H1 (cell line): ENCODE results near the gene SH3BP2. TPM values are rescaled to one million over a fixed set of nuclear protein-coding genes. Genes with fewer than 3 reads are reported as not detected.

Experiments
- CTCF ChIA-PET: fragments of 300-600 bp; sonication (Branson Sonifier 250); formaldehyde crosslinking; loops from one replicate; lab custom pipeline; 2021; ENCODE audit not compliant: partially characterized antibody; lab: Charles Lee
- POLR2A ChIA-PET: fragments of 300-600 bp; sonication (Branson Sonifier 250); formaldehyde crosslinking; loops from one replicate; lab custom pipeline; 2021; ENCODE audit warnings: inconsistent platforms; ENCODE audit not compliant: partially characterized antibody; lab: Charles Lee
- DNase-seq, 2 experiments: peaks; one replicate each; pipeline versions ENCODE4 v3.0.0 to v3.0.0-alpha.2; 2010 to 2022; ENCODE audit warnings: low spot score in 2 of 2, low read depth in 1 of 2, mixed read lengths in 1 of 2
- FAIRE-seq: peaks from 2 replicates; lab custom pipeline; 2011; peaks lifted over from hg19 to GRCh38; lab: Jason Lieb, UNC
- H2AFZ ChIP-seq: 2 replicates; pipeline ENCODE4 v1.8.1; 2012; ENCODE audit warnings: low read length, inconsistent platforms
- H2AK5ac ChIP-seq: 2 replicates; pipeline ENCODE4 v1.6.1; 2013; ENCODE audit warnings: low read depth, low read length
- H2BK120ac ChIP-seq: replicated peaks from 2 replicates; pipeline ENCODE3; 2013; ENCODE audit warnings: low read depth, low read length, inconsistent platforms
- H2BK12ac ChIP-seq: 2 replicates; pipeline ENCODE4 v1.6.1; 2013; ENCODE audit warnings: low read depth, low read length
- H2BK15ac ChIP-seq: 2 replicates; pipeline ENCODE4 v1.6.1; 2013; ENCODE audit warnings: low read length
- H2BK20ac ChIP-seq: 2 replicates; pipeline ENCODE4 v1.6.1; 2013; ENCODE audit warnings: low read length
- H2BK5ac ChIP-seq: 2 replicates; pipeline ENCODE4 v1.6.1; 2013; ENCODE audit warnings: low read depth, low read length
- H3K14ac ChIP-seq: 2 replicates; pipeline ENCODE4 v1.6.1; 2013; ENCODE audit warnings: inconsistent platforms; ENCODE audit not compliant: insufficient read length
- H3K18ac ChIP-seq: 2 replicates; pipeline ENCODE4 v1.6.1; 2013; ENCODE audit warnings: low read length; ENCODE audit errors: extremely low read depth
- H3K23ac ChIP-seq: 2 replicates; pipeline ENCODE4 v1.6.1; 2013; ENCODE audit warnings: inconsistent platforms; ENCODE audit not compliant: insufficient read length
- H3K23me2 ChIP-seq: 2 replicates; pipeline ENCODE4 v1.6.1; 2013; ENCODE audit warnings: low read depth, low read length
- H3K27ac ChIP-seq: 2 replicates; pipeline ENCODE4 v1.6.1; 2011; ENCODE audit warnings: low read depth, low read length, inconsistent platforms
- H3K27me3 ChIP-seq, 4 experiments: replicated peaks in 1 of 4; 1 replicate in 1 of 4; 2 replicates in 3 of 4; pipeline versions ENCODE4 v1.6.1 to v1.8.1; 2011 to 2013; ENCODE audit warnings: low read length in 3 of 4, mild to moderate bottlenecking in 3 of 4, inconsistent platforms in 2 of 4, mixed read lengths in 2 of 4, moderate library complexity in 1 of 4; ENCODE audit not compliant: control insufficient read depth in 3 of 4, insufficient read depth in 3 of 4; ENCODE audit errors: extremely low read depth in 1 of 4
- H3K36me3 ChIP-seq, 4 experiments: 2 replicates each; pipeline versions ENCODE4 v1.6.1 to v1.8.1; 2011 to 2013; ENCODE audit warnings: mild to moderate bottlenecking in 4 of 4, low read length in 3 of 4, moderate library complexity in 2 of 4, control low read depth in 1 of 4, inconsistent platforms in 1 of 4; ENCODE audit not compliant: insufficient read depth in 4 of 4, control insufficient read depth in 2 of 4
- H3K4ac ChIP-seq: replicated peaks from 2 replicates; pipeline ENCODE3; 2013; ENCODE audit warnings: low read length, low read depth, mixed read lengths, inconsistent platforms; ENCODE audit not compliant: insufficient read length
- H3K4me1 ChIP-seq, 4 experiments: replicated peaks in 1 of 4; 1 replicate in 1 of 4; 2 replicates in 3 of 4; pipeline versions ENCODE4 v1.6.1 to v1.8.1; 2011 to 2013; ENCODE audit warnings: low read length in 3 of 4, inconsistent platforms in 2 of 4, mixed read lengths in 1 of 4; ENCODE audit not compliant: insufficient read depth in 4 of 4, control insufficient read depth in 3 of 4
- H3K4me2 ChIP-seq, 2 experiments: 2 replicates each; pipeline versions ENCODE4 v1.6.1 to v1.8.1; 2011 to 2013; ENCODE audit warnings: low read depth in 2 of 2, low read length in 2 of 2, control low read depth in 1 of 2, inconsistent platforms in 1 of 2, mild to moderate bottlenecking in 1 of 2; ENCODE audit not compliant: insufficient read depth in 1 of 2
- H3K4me3 ChIP-seq, 4 experiments: fragments of 200-600, 300-600 bp in 1 of 4; sonication (generic), shearing (Covaris generic), sonication (Bioruptor Twin) in 1 of 4; 2 replicates each; pipeline versions ENCODE4 v1.5.1 to v1.8.1; 2011 to 2016; ENCODE audit warnings: low read length in 4 of 4, low read depth in 3 of 4, control low read depth in 2 of 4, inconsistent platforms in 2 of 4, mild to moderate bottlenecking in 2 of 4, mixed read lengths in 1 of 4, moderate library complexity in 1 of 4; ENCODE audit not compliant: insufficient read depth in 2 of 4; ENCODE audit errors: extremely low read depth in 1 of 4
- H3K56ac ChIP-seq: replicated peaks from 2 replicates; pipeline ENCODE3; 2013; ENCODE audit warnings: low read depth, mild to moderate bottlenecking, mixed read lengths, low read length, inconsistent platforms; ENCODE audit not compliant: insufficient read length
- H3K79me1 ChIP-seq: 2 replicates; pipeline ENCODE4 v1.6.1; 2013; ENCODE audit warnings: low read depth, low read length, control low read depth
- H3K79me2 ChIP-seq, 2 experiments: 2 replicates each; pipeline versions ENCODE4 v1.6.1 to v1.8.1; 2012 to 2013; ENCODE audit warnings: low read length in 2 of 2, mild to moderate bottlenecking in 2 of 2, inconsistent platforms in 1 of 2; ENCODE audit not compliant: insufficient read depth in 2 of 2, control insufficient read depth in 1 of 2
- H3K9ac ChIP-seq, 4 experiments: replicated peaks in 1 of 4; 1 replicate in 1 of 4; 2 replicates in 3 of 4; pipeline versions ENCODE4 v1.6.1 to v1.8.1; 2011 to 2013; ENCODE audit warnings: low read depth in 3 of 4, low read length in 3 of 4, control low read depth in 2 of 4, mild to moderate bottlenecking in 2 of 4, moderate library complexity in 2 of 4, inconsistent platforms in 1 of 4; ENCODE audit errors: extremely low read depth in 1 of 4
- H3K9me3 ChIP-seq, 2 experiments: 2 replicates each; pipeline versions ENCODE4 v1.6.1 to v1.8.1; 2012 to 2013; ENCODE audit warnings: mild to moderate bottlenecking in 2 of 2, moderate library complexity in 2 of 2, control low read depth in 1 of 2, inconsistent platforms in 1 of 2, low read depth in 1 of 2, low read length in 1 of 2, mixed read lengths in 1 of 2; ENCODE audit not compliant: insufficient read depth in 2 of 2
- H4K20me1 ChIP-seq, 2 experiments: replicated peaks in 1 of 2; 2 replicates each; pipeline versions ENCODE3 to v1.8.1; 2011 to 2013; ENCODE audit warnings: inconsistent platforms in 2 of 2, low read length in 2 of 2, mild to moderate bottlenecking in 1 of 2; ENCODE audit not compliant: insufficient read depth in 2 of 2, control insufficient read depth in 1 of 2
- H4K5ac ChIP-seq: 2 replicates; pipeline ENCODE4 v1.6.1; 2013; ENCODE audit warnings: low read length, low read depth, mixed read lengths, inconsistent platforms; ENCODE audit not compliant: insufficient read length
- H4K8ac ChIP-seq: 2 replicates; pipeline ENCODE4 v1.8.0; 2013; ENCODE audit warnings: mild to moderate bottlenecking, moderate library complexity, low read length, inconsistent platforms; ENCODE audit not compliant: insufficient read depth; ENCODE audit errors: extremely low read depth
- H4K91ac ChIP-seq: replicated peaks from 2 replicates; pipeline ENCODE3; 2013; ENCODE audit warnings: low read length, mixed read lengths, inconsistent platforms; ENCODE audit not compliant: insufficient read length
- CHD1 ChIP-seq: IDR thresholded peaks from 2 replicates; pipeline ENCODE4 v1.6.1; 2012; ENCODE audit warnings: low read depth, low read length, improper control_type of control experiment
- KDM5A ChIP-seq: fragments of 200-600 bp; IDR thresholded peaks from 2 replicates; pipeline ENCODE4 v1.7.1; 2012; ENCODE audit warnings: mild to moderate bottlenecking, low read length, inconsistent platforms, mixed read lengths
- NANOG ChIP-seq: IDR thresholded peaks from 2 replicates; pipeline ENCODE4 v1.6.1; 2011; ENCODE audit warnings: low read length, low read depth, mild to moderate bottlenecking, inconsistent platforms; ENCODE audit not compliant: insufficient read depth, poor library complexity, severe bottlenecking
- POLR2AphosphoS5 ChIP-seq: IDR thresholded peaks from 2 replicates; pipeline ENCODE4 v1.6.1; 2011; ENCODE audit warnings: low read depth, low read length
- RXRA ChIP-seq: IDR thresholded peaks from 2 replicates; pipeline ENCODE4 v1.6.1; 2011; ENCODE audit warnings: low read depth, mild to moderate bottlenecking, low read length, moderate library complexity; ENCODE audit not compliant: insufficient read depth
- SAP30 ChIP-seq: fragments of 300-600 bp; sonication (generic); IDR thresholded peaks from 2 replicates; pipeline ENCODE4 v1.7.1; 2012; ENCODE audit warnings: low read length, moderate library complexity, mild to moderate bottlenecking, inconsistent platforms; ENCODE audit not compliant: insufficient read depth, insufficient replicate concordance
- SIN3A ChIP-seq, 2 experiments: IDR thresholded peaks in 1 of 2; conservative IDR thresholded peaks in 1 of 2; 2 replicates each; pipeline ENCODE4 v1.6.1; 2011 to 2012; ENCODE audit warnings: low read length in 2 of 2, improper control_type of control experiment in 1 of 2, low read depth in 1 of 2, mild to moderate bottlenecking in 1 of 2
- SIRT6 ChIP-seq: IDR thresholded peaks from one replicate; pipeline ENCODE4 v1.7.1; 2012; ENCODE audit warnings: low read length, inconsistent platforms
- TBP ChIP-seq: IDR thresholded peaks from 2 replicates; pipeline ENCODE4 v1.6.1; 2011; ENCODE audit warnings: low read depth, low read length, improper control_type of control experiment
- YY1 ChIP-seq: IDR thresholded peaks from 2 replicates; pipeline ENCODE4 v1.6.1; 2011; ENCODE audit warnings: low read depth, mild to moderate bottlenecking, low read length
- WGBS, 2 experiments: shearing (Covaris generic) in 1 of 2; methylation state at CpG; one replicate each; pipeline versions ENCODE4 v1.1.6 to v1.1.7; 2013 to 2015; ENCODE audit warnings: low lambda C conversion rate in 2 of 2, mixed read lengths in 2 of 2, inconsistent platforms in 1 of 2, low coverage in 1 of 2, missing lambda C conversion rate in 1 of 2; ENCODE audit not compliant: insufficient replicate concordance in 2 of 2, insufficient coverage in 1 of 2, insufficient read length in 1 of 2; ENCODE audit errors: extremely low coverage in 1 of 2, missing lambda C conversion rate in 1 of 2; 5-methylcytosine and 5-hydroxymethylcytosine counted together
- polyA plus RNA-seq, 7 experiments: library from polyadenylated mRNA; depleted of rRNA in 3 of 7; stranded (reverse) in 5 of 7; unstranded in 2 of 7; fragments of >200 nt in 5 of 7; fragments of 200-250 nt in 2 of 7; gene quantifications; 1 replicate in 5 of 7; 2 replicates in 1 of 7; 4 replicates in 1 of 7; pipeline versions ENCODE4 v1.2.1 to v1.2.3, GENCODE V29; 2011 to 2013; ENCODE audit warnings: missing spikeins in 2 of 7, mixed read lengths in 2 of 7
- total RNA-seq: library from RNA; stranded (reverse); fragmentation: NEBNext Ultra II Directional; extraction: Animal tissue kit (Norgen Biotek cat#: 25700); gene quantifications from 2 replicates; pipeline ENCODE4 v1.2.1, GENCODE V29; 2021

SH3BP2 gene
- total and polyA plus RNA-seq, 2 of the 8 experiments (the other 6 are each of a cell fraction or from before 2014, with no cell fraction given), result 27.4 to 31.4 TPM

- Histone ChIP-seq H3K9me3 (no peaks in the 10 kb centered on the region), H3K4me1 (peaks cover 0 to 19% (median 9%) of the 10 kb centered on the region in 4 experiments; a peak in 6 of 7 replicates), H3K36me3 (no peaks in the 10 kb centered on the region), H3K14ac (no peak overlapping the region), H3K9ac (no peak overlapping the region), H3K18ac (no peak overlapping the region), H3K23ac (no peak overlapping the region), H3K23me2 (no peaks in the 10 kb centered on the region), H3K4ac (no peak overlapping the region), H2BK15ac (no peak overlapping the region), H4K20me1 (peaks cover 0 to 2% of the 10 kb centered on the region in 2 experiments), H4K91ac (no peak overlapping the region), H2BK20ac (no peak overlapping the region), H4K8ac (no peak overlapping the region; the same call in 1 of the 2 replicates), H2AFZ (no peak overlapping the region), H4K5ac (no peak overlapping the region), H3K79me2 (no peaks in the 10 kb centered on the region), H3K27me3 (no peaks in the 10 kb centered on the region), H3K4me3 (no peak overlapping the region), H2BK12ac (0 out of 2 replicates have a peak overlapping the region, but pooled peaks have one; percentile 27), H2BK5ac (peak overlapping the region; percentile 52; the same call in 1 of the 2 replicates), H3K79me1 (0 out of 2 replicates have a peak, but pooled peaks cover 3% of the 10 kb centered on the region), H3K56ac (no peak overlapping the region), H2BK120ac (no peak overlapping the region), H3K27ac (no peak overlapping the region), H3K4me2 (no peak overlapping the region), H2AK5ac (0 out of 2 replicates have a peak overlapping the region, but pooled peaks have one; percentile 24)
- ChIA-PET CTCF (interaction anchor here (1.5 to 1.8 kb wide), 2 partner anchors 25 to 43 kb away, joined by 3 to 4 read pairs; no protein-coding TSS in a partner anchor), POLR2A (interaction anchor here (0.7 to 5.1 kb wide), 6 partner anchors 11 to 377 kb away, joined by 3 to 48 read pairs (median 4); no protein-coding TSS in a partner anchor)
- FAIRE-seq (no peak), DNase-seq (no peak)
- WGBS, 2 experiments, result 82% methylated on average over 10 of the region's 10 CpGs; no CpG with 5 or more reads in 1 of the 2 experiments
- TF ChIP-seq RXRA, result no peak
- no peak for TF ChIP-seq YY1
- no peak for TF ChIP-seq CHD1
- no peak for TF ChIP-seq SAP30
- no peak for TF ChIP-seq SIN3A (conservative IDR thresholded peaks at IDR 0.05 in 1 of 2, IDR thresholded peaks at IDR 0.05 in 1 of 2; ENCODE audit: low read depth in 1 of 2, low read length in 2 of 2)
- no peak for TF ChIP-seq TBP
- TF ChIP-seq SIRT6, result no peak
- TF ChIP-seq NANOG, result no peak
- no peak for TF ChIP-seq POLR2AphosphoS5
- TF ChIP-seq KDM5A, result no peak
These were observed 16.8 kb downstream of the SH3BP2 start for GRCh38 chr4:2809610-2810180.
